K562 (cell line): ENCODE results near the gene MYL6B. TPM values are rescaled to one million over a fixed set of nuclear protein-coding genes. Genes with fewer than 3 reads are reported as not detected.
A peak's percentile ranks its signal among the peaks of the same experiment; 100 is the strongest.

Source experiments
- ESRRA ChIP-seq: fragments of 450-650 bp; IDR thresholded peaks from 2 replicates; pipeline ENCODE4 v1.6.1; 2014; ENCODE audit warnings: low read depth, mild to moderate bottlenecking, moderate library complexity, borderline replicate concordance
- MYC ChIP-seq, 2 experiments: fragments of 250-450 bp in 1 of 2; sonication (Bioruptor Pico) in 1 of 2; IDR thresholded peaks; 2 replicates each; pipeline versions ENCODE4 v1.5.1 to v1.6.1; 2012 to 2021; ENCODE audit warnings: low read depth in 2 of 2, borderline replicate concordance in 1 of 2, improper control_type of control experiment in 1 of 2, low read length in 1 of 2, mild to moderate bottlenecking in 1 of 2, moderate library complexity in 1 of 2
- NCOR1 ChIP-seq: fragments of 450-650 bp; IDR thresholded peaks from 2 replicates; pipeline ENCODE4 v1.6.1; 2016; ENCODE audit warnings: mild to moderate bottlenecking, moderate library complexity
- NFE2 ChIP-seq: IDR thresholded peaks from 2 replicates; pipeline ENCODE4 v1.6.1; 2014; ENCODE audit warnings: antibody characterized with exemption, low read depth
- NFE2L1 ChIP-seq: fragments of 450-650 bp; IDR thresholded peaks from 2 replicates; pipeline ENCODE4 v1.6.1; 2016; ENCODE audit warnings: missing genetic modification characterization, low read depth, mild to moderate bottlenecking, missing compliant biosample characterization, moderate library complexity, borderline replicate concordance
- PHTF2 ChIP-seq: fragments of 250-450 bp; sonication (Bioruptor Pico); IDR thresholded peaks from 2 replicates; pipeline ENCODE4 v1.5.0; 2021; ENCODE audit warnings: mild to moderate bottlenecking
- YY1 ChIP-seq, 3 experiments: IDR thresholded peaks; 2 replicates each; pipeline ENCODE4 v1.6.1; 2011; ENCODE audit warnings: low read length in 2 of 3, mild to moderate bottlenecking in 2 of 3, moderate library complexity in 2 of 3, borderline replicate concordance in 1 of 3, control low read depth in 1 of 3, low read depth in 1 of 3; ENCODE audit not compliant: insufficient read depth in 3 of 3, insufficient replicate concordance in 2 of 3, control insufficient read depth in 1 of 3, insufficient read length in 1 of 3; ENCODE audit errors: extremely low read depth in 1 of 3
- ZNF263 ChIP-seq: sonication (generic); formaldehyde crosslinking; IDR thresholded peaks from 2 replicates; pipeline ENCODE4 v1.8.0; 2022; ENCODE audit warnings: mild to moderate bottlenecking, missing genetic modification reagents, borderline replicate concordance
- ZNF75A ChIP-seq: fragments of 450-650 bp; formaldehyde crosslinking; IDR thresholded peaks from 2 replicates; pipeline ENCODE4 v1.4.0; 2020; ENCODE audit warnings: mild to moderate bottlenecking
- polyA plus RNA-seq, 8 experiments: library from polyadenylated mRNA; depleted of rRNA in 4 of 8; stranded (reverse) in 5 of 8; unstranded in 3 of 8; fragments of >200 nt; fragmentation: Nextera tagmentation in 2 of 8; fragmentation: Illumina TruSeq in 1 of 8; extraction: Ambion mirVana in 2 of 8; extraction: Trizol in 1 of 8; gene quantifications; 2 replicates each; pipeline versions ENCODE4 v1.2.1 to v1.2.3, GENCODE V29; 2011 to 2014; ENCODE audit warnings: inconsistent platforms in 1 of 8, missing spikeins in 1 of 8
- total RNA-seq, 7 experiments: library from RNA; depleted of rRNA in 6 of 7; stranded (reverse); fragments of >200 nt in 6 of 7; fragmentation: Illumina TruSeq in 2 of 7; extraction: Trizol in 2 of 7; gene quantifications; 2 replicates each; pipeline versions ENCODE4 v1.2.1 to v1.2.3, GENCODE V29; 2011 to 2021; ENCODE audit warnings: low replicate concordance in 1 of 7
- TF ChIP-seq, protein P1 (sequence below): conservative IDR thresholded peaks from 2 replicates; pipeline ENCODE4 v1.6.1; 2011; ENCODE audit warnings: low read depth, mild to moderate bottlenecking, low read length; ENCODE audit not compliant: control insufficient read depth
- TF ChIP-seq, protein P2 (sequence below): fragments of 450-650 bp; IDR thresholded peaks from 2 replicates; pipeline ENCODE4 v1.6.1; 2016; ENCODE audit warnings: antibody characterized with exemption
- TF ChIP-seq, protein P3 (sequence below): sonication (generic); formaldehyde crosslinking; IDR thresholded peaks from 2 replicates; pipeline ENCODE4 v1.8.0; 2023; ENCODE audit warnings: mild to moderate bottlenecking, missing genetic modification reagents
- TF ChIP-seq, protein P4 (sequence below): fragments of 250-450 bp; sonication (Bioruptor Pico); IDR thresholded peaks from 2 replicates; pipeline ENCODE4 v1.4.0; 2020

Gene MYL6B
- total and polyA plus RNA-seq, 9 of the 15 experiments (the other 6 are each of a cell fraction or from before 2014, with no cell fraction given): 42.8 to 77.3 (median 68.6) TPM

DNA sequence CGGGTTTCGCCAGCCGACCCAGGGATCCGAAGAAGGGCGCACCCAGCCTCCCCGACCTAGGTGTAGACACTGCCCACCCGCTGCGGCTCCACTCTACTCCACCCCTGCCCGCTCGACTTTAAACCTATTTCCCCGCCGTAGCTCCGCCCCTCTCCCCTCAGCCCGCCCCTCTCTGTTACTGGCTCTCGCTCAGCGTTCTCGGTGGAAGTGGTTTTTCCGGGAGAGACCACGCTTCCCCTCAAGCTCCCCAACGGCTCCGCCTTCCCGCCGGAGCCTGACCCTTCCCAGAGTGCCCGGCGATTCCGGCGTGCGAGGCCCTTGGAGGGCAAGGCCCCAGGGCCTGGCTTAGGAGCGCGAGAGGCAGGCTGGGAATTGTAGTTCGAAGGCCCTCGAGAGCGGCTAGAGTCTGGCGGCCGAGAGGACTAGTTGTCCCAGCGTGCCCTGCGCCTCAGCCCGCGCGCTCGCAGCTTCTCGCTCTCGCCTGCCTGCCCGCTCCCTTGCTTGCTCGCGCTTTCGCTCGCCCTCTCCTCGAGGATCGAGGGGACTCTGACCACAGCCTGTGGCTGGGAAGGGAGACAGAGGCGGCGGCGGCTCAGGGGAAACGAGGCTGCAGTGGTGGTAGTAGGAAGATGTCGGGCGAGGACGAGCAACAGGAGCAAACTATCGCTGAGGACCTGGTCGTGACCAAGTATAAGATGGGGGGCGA, 48.1 kb upstream of the MYL6B start, which contains the start of gene PA2G4 (continued):
- TF ChIP-seq, protein P1, sequence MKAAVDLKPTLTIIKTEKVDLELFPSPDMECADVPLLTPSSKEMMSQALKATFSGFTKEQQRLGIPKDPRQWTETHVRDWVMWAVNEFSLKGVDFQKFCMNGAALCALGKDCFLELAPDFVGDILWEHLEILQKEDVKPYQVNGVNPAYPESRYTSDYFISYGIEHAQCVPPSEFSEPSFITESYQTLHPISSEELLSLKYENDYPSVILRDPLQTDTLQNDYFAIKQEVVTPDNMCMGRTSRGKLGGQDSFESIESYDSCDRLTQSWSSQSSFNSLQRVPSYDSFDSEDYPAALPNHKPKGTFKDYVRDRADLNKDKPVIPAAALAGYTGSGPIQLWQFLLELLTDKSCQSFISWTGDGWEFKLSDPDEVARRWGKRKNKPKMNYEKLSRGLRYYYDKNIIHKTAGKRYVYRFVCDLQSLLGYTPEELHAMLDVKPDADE: peak; percentile 96
- TF ChIP-seq, protein P2, sequence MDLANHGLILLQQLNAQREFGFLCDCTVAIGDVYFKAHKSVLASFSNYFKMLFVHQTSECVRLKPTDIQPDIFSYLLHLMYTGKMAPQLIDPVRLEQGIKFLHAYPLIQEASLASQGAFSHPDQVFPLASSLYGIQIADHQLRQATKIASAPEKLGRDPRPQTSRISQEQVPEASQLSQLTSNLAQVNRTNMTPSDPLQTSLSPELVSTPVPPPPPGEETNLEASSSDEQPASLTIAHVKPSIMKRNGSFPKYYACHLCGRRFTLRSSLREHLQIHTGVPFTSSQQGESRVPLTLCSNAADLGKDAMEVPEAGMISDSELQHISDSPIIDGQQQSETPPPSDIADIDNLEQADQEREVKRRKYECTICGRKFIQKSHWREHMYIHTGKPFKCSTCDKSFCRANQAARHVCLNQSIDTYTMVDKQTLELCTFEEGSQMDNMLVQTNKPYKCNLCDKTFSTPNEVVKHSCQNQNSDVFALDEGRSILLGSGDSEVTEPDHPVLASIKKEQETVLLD: 0 out of 2 replicates have a peak, but pooled peaks have one; percentile 12
- no peak for TF ChIP-seq PHTF2 (CRISPR knock-in tag)
- TF ChIP-seq ZNF263 (CRISPR knock-in tag): no peak
- peak; percentile 97 for TF ChIP-seq MYC (IDR thresholded peaks at IDR 0.05; ENCODE audit: low read depth, low read length)
- TF ChIP-seq MYC (CRISPR knock-in tag; IDR thresholded peaks at IDR 0.05; ENCODE audit: borderline replicate concordance, low read depth): peak; percentile 47; the same call in 1 of the 2 replicates
- TF ChIP-seq, protein P3, sequence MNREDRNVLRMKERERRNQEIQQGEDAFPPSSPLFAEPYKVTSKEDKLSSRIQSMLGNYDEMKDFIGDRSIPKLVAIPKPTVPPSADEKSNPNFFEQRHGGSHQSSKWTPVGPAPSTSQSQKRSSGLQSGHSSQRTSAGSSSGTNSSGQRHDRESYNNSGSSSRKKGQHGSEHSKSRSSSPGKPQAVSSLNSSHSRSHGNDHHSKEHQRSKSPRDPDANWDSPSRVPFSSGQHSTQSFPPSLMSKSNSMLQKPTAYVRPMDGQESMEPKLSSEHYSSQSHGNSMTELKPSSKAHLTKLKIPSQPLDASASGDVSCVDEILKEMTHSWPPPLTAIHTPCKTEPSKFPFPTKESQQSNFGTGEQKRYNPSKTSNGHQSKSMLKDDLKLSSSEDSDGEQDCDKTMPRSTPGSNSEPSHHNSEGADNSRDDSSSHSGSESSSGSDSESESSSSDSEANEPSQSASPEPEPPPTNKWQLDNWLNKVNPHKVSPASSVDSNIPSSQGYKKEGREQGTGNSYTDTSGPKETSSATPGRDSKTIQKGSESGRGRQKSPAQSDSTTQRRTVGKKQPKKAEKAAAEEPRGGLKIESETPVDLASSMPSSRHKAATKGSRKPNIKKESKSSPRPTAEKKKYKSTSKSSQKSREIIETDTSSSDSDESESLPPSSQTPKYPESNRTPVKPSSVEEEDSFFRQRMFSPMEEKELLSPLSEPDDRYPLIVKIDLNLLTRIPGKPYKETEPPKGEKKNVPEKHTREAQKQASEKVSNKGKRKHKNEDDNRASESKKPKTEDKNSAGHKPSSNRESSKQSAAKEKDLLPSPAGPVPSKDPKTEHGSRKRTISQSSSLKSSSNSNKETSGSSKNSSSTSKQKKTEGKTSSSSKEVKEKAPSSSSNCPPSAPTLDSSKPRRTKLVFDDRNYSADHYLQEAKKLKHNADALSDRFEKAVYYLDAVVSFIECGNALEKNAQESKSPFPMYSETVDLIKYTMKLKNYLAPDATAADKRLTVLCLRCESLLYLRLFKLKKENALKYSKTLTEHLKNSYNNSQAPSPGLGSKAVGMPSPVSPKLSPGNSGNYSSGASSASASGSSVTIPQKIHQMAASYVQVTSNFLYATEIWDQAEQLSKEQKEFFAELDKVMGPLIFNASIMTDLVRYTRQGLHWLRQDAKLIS (CRISPR knock-in tag): peak; percentile 97
- no peak for TF ChIP-seq YY1 (IDR thresholded peaks at IDR 0.05; ENCODE audit: borderline replicate concordance in 1 of 3, control insufficient read depth in 1 of 3, extremely low read depth in 1 of 3, insufficient read depth in 3 of 3, insufficient read length in 1 of 3, insufficient replicate concordance in 2 of 3, low read depth in 1 of 3, low read length in 2 of 3)
- no peak for TF ChIP-seq NFE2
- no peak for TF ChIP-seq NCOR1
- TF ChIP-seq ZNF75A (CRISPR knock-in tag): 0 out of 2 replicates have a peak, but pooled peaks have one; percentile 11
- TF ChIP-seq, protein P4, sequence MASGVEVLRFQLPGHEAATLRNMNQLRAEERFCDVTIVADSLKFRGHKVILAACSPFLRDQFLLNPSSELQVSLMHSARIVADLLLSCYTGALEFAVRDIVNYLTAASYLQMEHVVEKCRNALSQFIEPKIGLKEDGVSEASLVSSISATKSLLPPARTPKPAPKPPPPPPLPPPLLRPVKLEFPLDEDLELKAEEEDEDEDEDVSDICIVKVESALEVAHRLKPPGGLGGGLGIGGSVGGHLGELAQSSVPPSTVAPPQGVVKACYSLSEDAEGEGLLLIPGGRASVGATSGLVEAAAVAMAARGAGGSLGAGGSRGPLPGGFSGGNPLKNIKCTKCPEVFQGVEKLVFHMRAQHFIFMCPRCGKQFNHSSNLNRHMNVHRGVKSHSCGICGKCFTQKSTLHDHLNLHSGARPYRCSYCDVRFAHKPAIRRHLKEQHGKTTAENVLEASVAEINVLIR (CRISPR knock-in tag): peak; percentile 17; the same call in 1 of the 2 replicates
- TF ChIP-seq ESRRA: peak; percentile 56; the same call in 1 of the 2 replicates
- no peak for TF ChIP-seq NFE2L1 (tag)
